HG02981 (cell line): ENCODE measurements around the gene AKAP5.

Source experiments
- ATAC-seq: cut with Tn5 transposase; IDR thresholded peaks from one replicate; pipeline ENCODE4 v1.9.1; 2021; ENCODE audit warnings: mild to moderate bottlenecking, moderate library complexity; ENCODE audit not compliant: unreplicated experiment

AKAP5 gene

DNA sequence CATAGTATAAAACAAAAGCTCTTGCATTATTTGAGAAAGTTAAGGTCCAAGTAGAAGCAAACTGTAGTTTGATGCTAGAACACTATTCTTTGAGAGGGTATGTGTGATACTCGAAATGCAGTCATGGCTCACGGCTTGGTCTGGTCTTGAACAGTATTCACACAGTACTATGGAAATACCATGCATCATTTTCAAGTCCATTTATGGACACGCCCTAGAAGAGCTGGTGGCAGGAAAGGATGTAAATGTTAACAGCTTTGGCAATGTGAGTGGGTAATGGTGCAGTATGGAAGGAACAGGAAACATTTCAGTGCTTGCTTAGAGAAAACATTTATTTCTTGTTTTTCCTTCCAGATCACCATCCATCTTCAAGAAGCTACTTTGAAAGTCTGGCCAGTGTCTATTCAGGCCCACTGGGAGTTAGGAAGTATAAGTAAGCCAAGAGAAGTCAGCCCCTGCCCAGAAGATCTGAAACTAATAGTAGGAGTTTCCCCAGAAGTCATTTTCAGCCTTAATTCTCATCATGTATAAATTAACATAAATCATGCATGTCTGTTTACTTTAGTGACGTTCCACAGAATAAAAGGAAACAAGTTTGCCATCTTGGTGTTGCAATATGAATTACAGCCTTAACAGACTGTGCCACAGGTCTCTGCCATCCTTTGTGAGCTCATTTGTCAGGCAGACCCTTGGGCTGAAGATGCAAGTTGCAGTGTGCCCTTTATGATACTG lies 5.7 kb upstream of the AKAP5 start:
- no peak for ATAC-seq

DNA sequence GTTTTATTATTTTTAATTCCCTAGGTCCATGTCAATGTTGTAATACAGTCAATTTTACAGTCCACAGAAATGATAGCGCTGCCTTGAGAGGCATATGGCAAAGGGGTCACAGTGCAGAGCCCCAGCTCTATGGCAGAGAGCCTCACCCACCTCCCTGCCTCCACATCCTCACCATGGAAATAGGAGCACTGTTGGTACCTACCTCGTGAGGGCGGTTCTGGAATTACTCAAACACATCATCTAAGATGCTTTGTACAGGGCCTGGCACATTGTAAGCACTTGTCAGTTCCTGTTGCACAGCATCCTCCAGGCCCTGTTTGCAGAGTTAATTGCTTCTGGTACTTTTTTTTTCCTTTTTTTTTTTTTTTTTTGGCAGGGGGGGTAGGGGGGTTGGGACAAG lies 4.1 kb upstream of the AKAP5 start:
- ATAC-seq = no peak

DNA sequence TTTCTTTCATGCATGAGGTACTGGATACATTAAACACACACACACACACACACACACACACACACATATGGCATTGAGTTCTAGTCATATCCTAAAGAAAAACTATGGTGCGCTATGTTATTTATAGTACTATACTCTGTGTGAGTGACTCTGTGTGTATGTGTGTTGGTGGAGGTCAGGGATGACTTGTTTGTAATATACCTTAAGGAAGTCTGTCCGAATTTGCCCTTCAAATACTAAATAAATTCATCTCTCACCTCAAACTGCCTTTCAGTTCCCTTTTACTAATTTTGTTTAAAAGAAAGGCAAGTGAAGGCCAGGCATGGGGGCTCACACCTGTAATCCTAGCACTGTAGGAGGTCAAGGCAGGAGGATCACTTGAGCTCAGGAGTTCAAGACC lies 2.1 kb upstream of the AKAP5 start:
- ATAC-seq = no peak

DNA sequence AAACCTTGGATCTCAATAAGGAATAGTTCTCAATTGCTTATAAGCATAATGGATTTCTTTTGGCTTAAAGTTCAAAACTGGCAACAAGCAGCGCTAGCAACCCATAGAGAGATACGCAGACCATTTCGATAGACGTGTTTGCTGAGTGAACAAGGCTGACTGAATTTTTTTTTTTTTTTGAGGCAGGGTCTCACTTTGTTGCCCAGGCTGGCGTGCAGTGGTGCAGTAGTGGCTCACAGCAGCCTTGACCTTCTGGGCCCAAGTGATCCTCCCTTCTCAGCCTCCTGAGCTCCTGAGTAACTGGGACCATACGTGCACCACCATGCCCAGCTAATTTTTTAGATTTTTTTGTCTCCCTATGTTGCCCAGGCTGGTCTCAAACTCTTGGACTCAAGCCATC lies 1.4 kb upstream of the AKAP5 start:
- no peak for ATAC-seq

DNA sequence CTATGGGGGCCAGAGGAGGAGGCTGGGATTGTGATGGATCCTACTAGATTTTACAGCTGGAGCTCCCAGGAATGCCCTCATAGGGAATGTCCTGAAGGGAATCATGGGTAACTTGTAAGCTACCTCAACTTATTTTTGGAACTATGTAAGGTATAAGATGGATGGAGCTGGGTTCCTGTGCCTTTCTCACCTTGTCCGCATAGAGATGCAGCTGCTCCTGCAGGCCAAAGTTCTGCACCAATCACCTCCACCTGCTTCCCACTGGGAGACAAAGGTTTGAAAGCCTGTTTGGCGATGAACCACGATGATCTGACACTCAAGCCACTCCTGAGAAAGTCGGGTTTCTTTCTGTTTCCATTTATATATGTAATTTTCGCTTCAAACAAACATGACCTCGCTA lies 648 bp upstream of the AKAP5 start:
- no peak for ATAC-seq

DNA sequence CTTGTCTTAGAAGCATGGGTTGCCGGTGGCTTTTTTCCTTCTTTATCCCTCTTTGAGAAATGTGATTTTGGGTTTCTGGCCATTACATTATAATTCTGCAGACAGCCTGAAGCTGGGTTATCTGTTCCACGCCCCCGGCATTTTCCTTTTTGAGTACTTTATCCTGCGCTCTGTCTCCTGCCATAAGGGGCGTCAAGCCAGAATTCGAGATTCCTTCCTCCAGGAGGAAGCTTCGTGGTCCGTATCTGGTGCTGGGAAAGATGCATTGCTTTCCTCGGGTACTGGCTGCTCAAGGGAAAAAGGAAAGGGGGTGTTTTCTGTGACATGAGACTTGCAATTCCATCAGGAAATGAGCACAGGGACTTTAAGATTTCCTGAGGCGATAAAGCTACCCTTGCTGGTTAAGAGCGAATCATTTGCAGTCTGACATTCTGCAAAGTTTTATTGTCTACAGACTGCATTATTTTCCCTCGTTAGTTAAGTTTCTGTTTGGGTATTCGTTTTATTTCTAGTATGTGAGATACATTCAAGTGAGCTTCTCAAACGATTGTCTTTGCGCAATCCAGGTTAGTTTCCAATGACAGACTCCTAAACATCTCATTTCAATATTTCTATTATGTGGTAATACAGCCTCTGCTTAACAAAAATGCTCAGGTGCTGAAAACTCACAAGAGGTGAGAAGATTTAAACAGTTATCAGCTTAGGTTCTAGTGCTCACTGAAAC lies 694 bp downstream of the AKAP5 start:
- ATAC-seq = peak; percentile 10

DNA sequence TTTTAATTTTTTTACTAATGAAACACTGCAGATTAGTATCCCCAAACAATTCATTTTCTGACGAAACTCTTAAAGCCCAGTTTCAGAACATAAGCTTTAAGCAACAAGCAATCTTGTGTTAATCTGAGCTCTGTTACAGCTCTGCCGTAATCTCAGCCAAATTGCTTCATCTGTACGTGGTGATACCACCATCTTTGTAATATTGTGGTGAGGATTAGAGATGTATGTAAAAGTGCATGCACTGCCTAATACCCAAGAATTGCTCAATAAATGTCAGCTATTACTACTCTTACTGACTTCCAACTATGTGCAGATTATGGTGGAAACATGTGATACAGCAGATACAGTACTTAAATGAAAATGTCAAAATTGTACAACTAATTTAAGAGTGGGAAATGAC lies 1.8 kb downstream of the AKAP5 start:
- ATAC-seq = no peak

DNA sequence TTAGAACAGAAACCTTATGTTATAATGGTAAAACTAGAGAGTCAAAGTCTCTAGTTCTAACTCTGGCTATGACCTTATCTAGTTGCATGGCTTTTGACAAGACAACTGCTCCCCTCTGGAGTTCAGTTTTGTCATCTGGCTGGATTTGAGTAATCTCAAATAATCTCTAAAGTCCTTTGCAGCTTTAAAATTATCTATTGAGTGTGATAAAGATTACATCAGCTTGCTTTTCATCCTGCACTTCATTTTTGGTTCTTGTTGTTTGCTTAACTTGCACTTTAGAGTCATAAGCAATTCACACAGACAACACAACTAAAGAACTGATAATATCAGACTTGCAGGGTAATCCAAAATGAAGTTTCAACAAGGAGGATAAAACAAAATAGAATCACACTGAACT lies 2.3 kb downstream of the AKAP5 start:
- ATAC-seq = no peak

DNA sequence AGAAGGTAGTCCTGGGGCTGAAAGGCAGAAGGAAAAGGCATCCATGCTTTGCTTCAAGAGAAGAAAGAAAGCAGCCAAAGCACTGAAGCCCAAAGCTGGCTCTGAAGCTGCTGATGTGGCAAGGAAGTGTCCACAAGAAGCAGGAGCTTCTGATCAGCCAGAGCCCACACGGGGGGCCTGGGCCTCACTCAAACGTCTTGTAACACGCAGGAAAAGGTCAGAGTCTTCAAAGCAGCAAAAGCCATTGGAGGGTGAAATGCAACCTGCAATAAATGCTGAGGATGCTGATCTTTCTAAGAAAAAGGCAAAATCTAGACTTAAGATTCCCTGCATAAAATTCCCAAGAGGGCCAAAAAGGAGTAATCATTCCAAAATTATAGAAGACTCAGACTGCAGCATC lies 3.2 kb downstream of the AKAP5 start:
- ATAC-seq = no peak

DNA sequence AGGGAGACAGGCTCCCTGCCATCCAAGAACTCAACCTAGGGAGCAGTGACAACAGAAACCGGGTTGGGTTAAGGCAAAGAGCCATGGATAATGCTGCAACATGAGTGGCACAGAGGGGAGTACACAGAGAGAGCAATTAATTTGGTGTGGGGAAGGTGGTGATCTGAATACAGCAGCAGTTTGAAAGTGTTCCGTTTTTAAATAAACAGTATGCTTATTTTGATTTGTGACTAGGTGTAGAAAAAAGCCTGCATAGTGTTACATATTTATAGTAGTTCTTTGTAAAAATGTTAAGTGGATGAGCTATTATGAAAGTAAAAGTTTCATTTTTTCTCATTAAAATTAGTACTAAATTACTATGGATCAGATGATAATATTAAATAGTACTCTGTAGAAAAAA lies 8.7 kb downstream of the AKAP5 start:
- no peak for ATAC-seq

DNA sequence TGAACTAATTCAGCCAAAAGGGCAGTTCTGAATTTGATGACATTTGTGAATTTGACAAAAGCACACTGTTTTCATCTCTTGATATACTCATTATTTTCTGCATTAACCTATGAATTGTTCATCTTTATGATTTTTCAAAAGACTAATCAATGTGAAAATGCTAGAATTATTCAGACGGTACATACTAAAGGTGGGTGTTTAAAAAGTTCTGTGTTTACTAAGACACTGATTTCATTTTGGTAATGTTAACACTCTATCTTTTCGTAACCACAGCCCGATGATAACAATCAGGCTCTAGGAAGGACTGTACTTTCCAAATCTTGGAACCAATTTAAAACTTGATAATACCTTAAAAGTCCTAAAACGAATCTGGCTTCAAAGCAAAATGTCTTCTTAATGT lies 9.4 kb downstream of the AKAP5 start:
- no peak for ATAC-seq

DNA sequence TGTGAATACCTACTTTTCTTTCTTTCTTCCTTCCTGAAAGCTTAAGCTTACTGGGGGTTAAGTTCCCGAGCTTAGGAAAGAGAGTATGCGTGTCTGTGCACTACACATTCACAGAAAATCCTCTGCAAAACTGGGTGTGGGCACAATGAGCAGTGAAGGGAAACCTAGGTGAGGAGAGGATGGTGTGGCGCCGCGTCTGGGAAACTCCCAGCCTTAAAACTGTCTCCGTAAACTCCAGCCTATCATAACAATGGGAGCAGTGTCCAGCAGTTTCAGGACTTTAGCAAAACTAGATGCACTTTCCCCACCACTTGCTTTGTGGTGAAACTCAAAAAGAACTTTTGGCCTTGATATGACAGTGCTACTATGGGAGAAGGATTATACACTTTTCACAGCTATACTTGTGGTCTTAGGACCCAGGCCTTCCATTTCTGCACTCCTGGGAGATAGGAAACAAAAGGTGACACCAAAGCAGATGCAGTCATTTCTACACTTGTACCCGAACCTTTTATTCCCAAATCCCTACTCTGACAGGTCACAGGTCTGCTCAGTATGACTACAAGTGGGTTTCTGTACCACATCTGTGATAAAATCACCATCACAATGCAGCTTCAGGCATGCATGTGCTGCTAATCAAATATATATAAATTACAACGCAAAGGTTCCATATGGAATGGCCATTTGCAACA lies 10.4 kb downstream of the AKAP5 start:
- ATAC-seq = no peak

DNA sequence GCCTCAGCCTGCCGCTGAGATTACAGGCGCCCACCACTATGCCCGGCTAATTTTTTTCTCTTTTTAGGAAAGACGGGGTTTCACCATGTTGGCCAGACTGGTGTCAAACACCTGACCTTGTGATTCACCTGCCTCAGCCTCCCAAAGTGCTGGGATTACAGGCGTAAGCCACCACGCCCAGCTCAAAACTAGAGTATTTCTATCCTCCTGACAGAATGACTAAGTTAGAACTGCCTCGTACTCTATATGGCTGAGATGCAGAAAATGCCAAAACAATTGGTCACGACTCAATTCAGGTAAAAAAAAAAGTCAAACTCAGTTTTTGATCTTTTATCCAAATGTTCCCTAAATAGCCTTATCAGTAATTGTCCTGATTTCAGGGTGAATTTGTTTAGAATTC lies 11.1 kb downstream of the AKAP5 start:
- ATAC-seq = no peak

DNA sequence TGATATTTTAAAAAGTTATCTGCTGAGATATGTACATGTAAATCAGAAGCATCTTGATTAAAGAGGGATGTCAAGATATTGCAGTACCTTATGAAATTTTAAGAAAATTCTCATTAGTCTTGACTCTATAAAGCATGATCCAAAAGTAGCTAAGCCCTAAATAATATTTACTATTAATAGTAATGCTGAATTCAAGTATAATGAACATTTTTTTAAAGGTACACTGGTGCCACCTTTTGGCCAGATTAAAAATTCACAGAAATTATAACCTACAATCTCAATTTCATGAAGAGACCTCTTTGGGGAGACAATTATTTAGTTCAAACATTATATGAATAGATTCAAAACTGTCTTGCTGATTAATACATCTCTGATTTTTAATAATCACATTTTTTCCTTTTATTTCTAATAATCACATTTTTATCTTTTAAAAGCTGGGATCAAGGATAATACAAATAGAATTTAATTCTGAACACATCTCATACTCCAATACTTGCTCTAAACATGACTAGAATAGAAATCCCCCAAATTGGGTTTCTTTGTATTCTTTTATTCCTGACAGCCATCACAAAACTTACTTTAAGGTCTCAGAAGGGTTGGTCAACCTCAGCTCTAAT lies 13.4 kb downstream of the AKAP5 start:
- no peak for ATAC-seq

DNA sequence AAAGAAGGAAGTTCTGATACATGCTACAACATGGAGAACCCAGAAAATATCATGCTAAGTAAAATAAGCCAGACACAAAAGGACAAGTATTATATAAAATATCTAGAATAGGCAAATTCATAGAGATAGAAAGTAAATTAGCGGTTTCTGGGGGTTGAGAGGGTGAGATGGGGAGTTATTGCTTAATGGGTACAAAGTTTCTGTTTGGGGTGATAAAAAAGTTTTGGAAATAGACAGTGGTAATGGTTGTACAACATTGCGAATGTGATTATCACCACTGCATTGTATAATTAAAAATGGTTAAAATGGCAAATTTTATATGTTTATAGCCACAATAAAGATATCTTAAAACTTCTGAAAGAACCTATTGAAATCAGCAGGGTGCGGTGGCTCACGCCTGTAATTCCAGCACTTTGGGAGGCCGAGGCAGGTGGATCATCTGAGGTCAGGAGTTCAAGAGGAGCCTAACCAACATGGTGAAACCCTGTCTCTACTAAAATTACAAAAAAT lies 23.3 kb downstream of the AKAP5 start:
- ATAC-seq = no peak

DNA sequence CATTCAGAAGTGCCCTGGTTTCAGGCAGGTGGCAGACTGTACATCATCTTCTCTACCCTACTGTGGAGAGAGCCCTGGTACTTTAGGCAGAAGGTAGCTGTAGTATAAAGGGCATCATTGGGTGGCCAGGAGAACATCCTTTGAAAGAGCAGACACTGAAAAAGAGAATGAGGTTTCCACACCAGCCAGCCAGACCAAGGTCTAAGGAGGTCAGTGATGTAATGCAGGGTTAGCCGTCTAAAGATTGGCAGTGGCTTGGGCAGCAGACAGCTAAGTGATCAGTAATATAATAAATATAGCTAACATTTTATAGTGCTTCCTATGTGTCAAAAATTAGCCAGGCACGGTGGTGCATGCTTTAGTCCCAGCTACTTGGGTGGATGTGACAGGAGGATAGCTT lies 26.3 kb downstream of the AKAP5 start:
- ATAC-seq = no peak

DNA sequence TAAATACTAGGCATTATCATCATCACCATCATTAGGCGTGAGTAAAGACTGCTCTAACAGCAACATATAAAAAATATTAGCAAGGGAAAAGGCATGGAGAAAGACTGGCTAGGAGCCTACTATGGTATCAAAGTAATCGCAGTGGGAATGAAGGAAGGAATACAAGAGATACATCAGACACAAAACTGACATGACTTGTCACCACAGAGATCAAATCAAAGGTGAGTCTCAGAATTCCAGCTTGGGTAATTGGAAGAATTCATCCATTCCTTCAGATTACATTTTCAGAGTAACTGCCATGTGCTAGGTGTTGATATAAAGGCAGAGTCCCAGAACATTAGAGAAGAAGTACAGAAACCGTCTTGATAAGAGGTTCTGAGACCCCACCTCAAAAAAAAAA lies 28.2 kb downstream of the AKAP5 start:
- no peak for ATAC-seq

DNA sequence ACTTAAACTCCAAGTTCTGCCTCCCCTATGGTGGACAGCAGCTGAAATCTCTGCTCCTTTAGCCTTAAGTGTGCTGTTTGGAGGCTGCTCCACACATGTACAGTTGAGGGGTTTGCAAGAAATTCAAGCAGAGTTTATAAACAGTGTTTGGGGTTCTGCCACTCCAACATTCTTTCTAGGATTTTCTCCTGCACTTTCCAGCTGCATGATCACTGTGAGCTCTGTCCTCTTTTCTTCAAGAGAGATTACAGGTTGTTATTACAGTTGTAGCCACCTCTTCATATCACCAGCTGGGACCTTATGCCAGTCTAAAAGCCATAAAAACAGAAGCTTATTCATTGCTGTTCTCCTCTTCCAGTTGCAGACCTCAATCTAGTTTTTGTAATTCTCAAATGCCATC lies 30.0 kb downstream of the AKAP5 start:
- ATAC-seq = no peak

DNA sequence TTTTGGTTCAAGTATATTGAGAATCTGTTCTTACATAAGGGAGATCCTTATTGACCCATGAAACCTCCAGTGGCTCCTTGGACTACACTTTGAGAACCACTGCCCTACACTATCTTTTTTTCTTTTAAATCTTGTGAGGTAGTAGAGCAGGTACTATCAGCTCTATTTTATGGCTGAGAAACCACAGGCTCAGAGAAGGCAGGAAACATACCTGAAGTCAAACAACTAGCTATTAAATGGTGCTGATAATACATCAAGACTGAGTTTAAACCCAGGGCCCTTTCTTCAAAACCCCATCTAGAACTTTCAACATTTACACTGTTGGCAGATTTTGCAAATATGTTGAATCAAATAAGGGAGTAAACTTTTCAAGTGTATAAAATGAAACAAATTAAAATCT lies 31.5 kb downstream of the AKAP5 start:
- ATAC-seq = no peak

DNA sequence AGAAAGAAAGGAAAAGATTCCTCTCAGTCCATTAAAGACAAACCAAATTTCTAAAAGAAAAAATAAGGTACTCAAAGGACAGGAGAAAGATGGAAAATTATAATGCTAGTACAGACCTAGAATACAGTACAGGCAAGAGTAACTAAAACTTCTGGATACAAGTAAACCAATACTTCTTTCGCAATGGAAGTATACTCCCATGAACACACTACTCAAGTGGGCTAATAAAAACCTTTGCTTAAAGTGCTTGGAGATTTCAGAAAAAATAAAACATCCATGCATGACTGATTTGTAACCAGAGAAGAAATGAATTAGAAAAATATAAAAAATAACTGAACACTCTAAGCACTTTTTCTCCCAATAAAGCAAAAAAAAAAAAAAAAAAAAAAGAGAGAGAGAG lies 34.8 kb downstream of the AKAP5 start:
- ATAC-seq = no peak

DNA sequence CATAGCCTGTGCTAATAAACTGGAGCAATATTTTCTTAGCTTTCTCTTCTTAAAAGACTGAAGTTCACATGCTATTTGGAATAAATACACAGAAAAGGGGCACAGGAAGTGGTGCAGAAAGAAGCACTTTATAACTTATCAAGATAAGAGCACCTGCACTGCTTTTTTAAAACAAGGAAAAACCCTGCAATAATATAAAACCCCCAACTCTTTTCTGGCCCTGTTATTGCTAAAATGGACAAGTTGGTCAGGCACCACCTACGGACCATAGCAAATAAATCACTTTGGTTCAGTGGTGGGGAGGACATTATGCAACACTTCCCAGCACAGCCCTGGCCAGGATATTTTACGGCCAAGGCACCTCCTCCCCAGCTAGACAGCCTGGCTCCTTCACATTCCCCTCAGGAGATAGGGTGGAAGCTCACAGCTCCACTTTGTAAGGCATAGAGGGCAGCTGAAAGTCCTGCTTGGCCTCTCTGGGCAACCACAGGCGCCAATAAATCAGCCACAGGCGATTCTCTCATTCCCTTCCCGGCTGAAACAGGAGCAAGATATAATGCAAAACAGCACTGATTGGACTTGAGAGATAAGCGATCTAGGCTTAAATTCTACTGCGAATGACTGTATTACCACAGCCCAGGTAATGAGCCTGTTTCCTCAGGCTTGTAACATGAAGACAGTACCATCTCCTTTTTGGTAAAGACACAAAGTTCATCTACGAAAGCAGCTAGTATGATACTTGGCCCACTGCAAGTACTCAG lies 36.3 kb downstream of the AKAP5 start:
- no peak for ATAC-seq
